Right atrium auricular region (tissue), 2 donors: ENCODE results near the gene BCL7A. TPM values are rescaled to one million over a fixed set of nuclear protein-coding genes. Genes with fewer than 3 reads are reported as not detected.

Source experiments
- DNase-seq: peaks from one replicate; pipeline ENCODE4 v3.0.0-alpha.2; 2019; ENCODE audit warnings: low spot score
- H3K27ac ChIP-seq, 2 donors: fragments of 200-600 bp; sonication (generic); 1 replicate in 1 of 2; 2 replicates in 1 of 2; pipeline ENCODE4 v1.5.1; 2016 to 2019
- H3K27me3 ChIP-seq, 2 donors: fragments of 200-600 bp; sonication (generic); one replicate each; pipeline versions ENCODE4 v1.5.1 to v1.6.0; 2017 to 2019
- H3K36me3 ChIP-seq: fragments of 200-600 bp; sonication (generic); one replicate; pipeline ENCODE4 v1.5.1; 2016
- H3K4me1 ChIP-seq, 2 donors: fragments of 200-600 bp; sonication (generic); one replicate each; pipeline versions ENCODE4 v1.5.1 to v1.6.0; 2017 to 2019
- H3K4me3 ChIP-seq, 2 donors: fragments of 200-600 bp; sonication (generic); 1 replicate in 1 of 2; 2 replicates in 1 of 2; pipeline ENCODE4 v1.5.1; 2017 to 2019; ENCODE audit warnings: mild to moderate bottlenecking in 1 of 2, moderate library complexity in 1 of 2
- H3K9me3 ChIP-seq, 2 donors: fragments of 200-600 bp; sonication (generic); one replicate each; pipeline ENCODE4 v1.5.1; 2019
- total RNA-seq, 2 donors: library from RNA; depleted of rRNA; stranded (reverse); fragments of >200 nt; gene quantifications; one replicate each; pipeline ENCODE4 v1.1.0, GENCODE V29; 2016
- TF ChIP-seq, protein P1 (sequence below), 2 donors: fragments of 200-600 bp; sonication (generic); IDR thresholded peaks; one replicate each; pipeline ENCODE4 v1.5.1; 2019; ENCODE audit warnings: antibody characterized with exemption in 2 of 2

Gene BCL7A
- total RNA-seq, 2 donors from 2014 or later = 11.5 to 21.2 TPM

DNA sequence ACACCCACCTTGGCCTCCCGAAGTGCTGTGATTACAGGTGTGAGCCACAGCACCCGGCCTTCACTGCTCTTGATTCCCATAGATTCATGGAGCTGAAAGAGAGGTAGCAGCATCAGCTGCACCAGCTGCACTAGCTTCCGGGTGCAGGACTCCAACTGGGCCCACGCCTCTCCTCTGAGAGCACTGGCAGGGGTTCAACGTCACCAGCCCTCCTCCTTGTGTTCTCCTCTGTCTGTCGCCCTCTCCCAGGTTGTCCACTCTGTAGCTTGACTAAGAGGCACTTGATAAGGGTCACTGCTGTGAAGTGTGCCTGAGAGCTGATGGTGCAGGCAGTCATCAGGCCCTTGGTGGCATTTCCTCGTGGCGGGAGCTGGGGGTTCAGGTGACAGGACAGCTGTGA lies 85.2 kb downstream of the BCL7A start:
- DNase-seq = no peak
- peak overlapping the region in 1 of 2 donors; percentile 0 for H3K27ac ChIP-seq
- peaks cover 0 to 62% of the 10 kb centered on the region in 2 donors for H3K4me1 ChIP-seq
- TF ChIP-seq, protein P1, sequence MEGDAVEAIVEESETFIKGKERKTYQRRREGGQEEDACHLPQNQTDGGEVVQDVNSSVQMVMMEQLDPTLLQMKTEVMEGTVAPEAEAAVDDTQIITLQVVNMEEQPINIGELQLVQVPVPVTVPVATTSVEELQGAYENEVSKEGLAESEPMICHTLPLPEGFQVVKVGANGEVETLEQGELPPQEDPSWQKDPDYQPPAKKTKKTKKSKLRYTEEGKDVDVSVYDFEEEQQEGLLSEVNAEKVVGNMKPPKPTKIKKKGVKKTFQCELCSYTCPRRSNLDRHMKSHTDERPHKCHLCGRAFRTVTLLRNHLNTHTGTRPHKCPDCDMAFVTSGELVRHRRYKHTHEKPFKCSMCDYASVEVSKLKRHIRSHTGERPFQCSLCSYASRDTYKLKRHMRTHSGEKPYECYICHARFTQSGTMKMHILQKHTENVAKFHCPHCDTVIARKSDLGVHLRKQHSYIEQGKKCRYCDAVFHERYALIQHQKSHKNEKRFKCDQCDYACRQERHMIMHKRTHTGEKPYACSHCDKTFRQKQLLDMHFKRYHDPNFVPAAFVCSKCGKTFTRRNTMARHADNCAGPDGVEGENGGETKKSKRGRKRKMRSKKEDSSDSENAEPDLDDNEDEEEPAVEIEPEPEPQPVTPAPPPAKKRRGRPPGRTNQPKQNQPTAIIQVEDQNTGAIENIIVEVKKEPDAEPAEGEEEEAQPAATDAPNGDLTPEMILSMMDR (IDR thresholded peaks at IDR 0.05) = no peak
- H3K4me3 ChIP-seq = no peak overlapping the region
- no peaks in the 10 kb centered on the region for H3K36me3 ChIP-seq
- H3K27me3 ChIP-seq = no peaks in the 10 kb centered on the region
- no peaks in the 10 kb centered on the region for H3K9me3 ChIP-seq

DNA sequence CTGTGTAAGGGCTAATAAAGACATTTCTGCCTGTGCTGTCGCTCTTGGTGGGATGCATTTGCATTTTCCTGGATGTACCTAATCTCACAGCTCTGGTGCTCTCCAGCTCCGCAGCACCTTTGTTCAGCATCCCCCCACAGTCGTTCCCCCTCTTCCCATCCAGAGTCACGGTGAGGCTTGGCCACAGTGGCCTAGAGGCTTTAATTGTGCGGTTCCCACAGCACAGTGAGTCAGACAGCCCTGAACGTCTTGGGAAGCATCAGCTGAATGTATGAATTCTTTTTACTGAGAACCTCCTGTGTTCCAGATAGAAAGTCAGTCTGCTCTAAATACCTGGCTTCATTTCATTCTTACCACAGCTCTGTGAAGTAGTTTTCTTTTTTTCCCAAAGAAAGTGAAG lies 85.6 kb downstream of the BCL7A start:
- H3K4me3 ChIP-seq = no peak overlapping the region
- no peaks in the 10 kb centered on the region for H3K9me3 ChIP-seq
- no peaks in the 10 kb centered on the region for H3K36me3 ChIP-seq
- H3K27ac ChIP-seq = peak overlapping the region in 1 of 2 donors; percentile 0
- H3K4me1 ChIP-seq = peaks cover 0 to 57% of the 10 kb centered on the region in 2 donors
- H3K27me3 ChIP-seq = no peaks in the 10 kb centered on the region
- TF ChIP-seq, protein P1 (IDR thresholded peaks at IDR 0.05) = no peak
- no peak for DNase-seq

DNA sequence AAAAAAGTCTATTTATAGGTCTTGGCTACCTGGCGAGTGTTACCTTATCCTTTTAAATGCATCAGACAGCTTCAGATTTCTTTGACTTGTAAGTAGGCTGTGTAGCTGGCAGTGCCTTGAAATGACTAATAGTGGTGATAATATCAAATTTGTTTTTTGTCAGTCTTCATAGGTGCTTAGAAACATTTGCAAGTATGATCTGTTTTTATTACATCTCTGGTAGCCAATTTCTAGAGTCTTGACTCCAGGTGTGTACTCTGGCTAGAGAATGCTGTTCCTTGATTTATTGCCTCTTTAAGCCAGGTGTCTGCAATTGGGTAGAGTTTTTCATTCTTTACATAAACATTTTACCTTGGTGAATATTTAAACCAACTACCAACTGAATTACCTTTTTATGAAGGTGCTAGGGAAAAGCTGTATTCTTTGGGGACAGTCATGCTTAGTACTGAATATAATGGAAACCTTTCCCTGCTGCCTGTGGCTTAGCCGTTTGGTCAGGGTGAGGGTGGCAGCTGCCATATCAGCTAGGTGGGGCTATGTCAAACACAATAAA lies 89.5 kb downstream of the BCL7A start:
- Histone ChIP-seq H3K27ac (no peak overlapping the region), H3K4me1 (peaks cover 0 to 49% of the 10 kb centered on the region in 2 donors), H3K4me3 (no peak overlapping the region), H3K27me3 (no peaks in the 10 kb centered on the region), H3K9me3 (no peaks in the 10 kb centered on the region), H3K36me3 (no peaks in the 10 kb centered on the region)
- DNase-seq = no peak
- TF ChIP-seq, protein P1 (IDR thresholded peaks at IDR 0.05) = no peak

Other genes starting within 250 kb of the BCL7A start
- gene RHOF, start 228.2 kb upstream of the BCL7A start, total RNA-seq = 10 to 100 TPM in 1 of 2 donors, 1 to 10 TPM in 1; 7.3 to 21.9 TPM
- gene SETD1B, start 217.9 kb upstream of the BCL7A start, total RNA-seq = 1 to 10 TPM; 6.0 to 9.3 TPM
- gene HPD, start 163.0 kb upstream of the BCL7A start, total RNA-seq = 1 to 10 TPM in 1 of 2 donors, under 1 TPM in 1; 0.39 to 1.3 TPM
- gene PSMD9, start 133.1 kb upstream of the BCL7A start, total RNA-seq = 10 to 100 TPM; 33.2 to 59.2 TPM
- 1 to 10 TPM; 1.0 to 2.2 TPM for gene CFAP251, start 103.3 kb upstream of the BCL7A start, total RNA-seq
- 10 to 100 TPM; 14.2 to 24.1 TPM for gene MLXIP, start 56.9 kb downstream of the BCL7A start, total RNA-seq
- not detected for gene IL31, start 152.3 kb downstream of the BCL7A start, total RNA-seq
- gene LRRC43, start 161.2 kb downstream of the BCL7A start, total RNA-seq = 1 to 10 TPM in 1 of 2 donors, under 1 TPM in 1; 0.71 to 1.8 TPM
- gene B3GNT4, start 181.8 kb downstream of the BCL7A start, total RNA-seq = not detected
- gene DIABLO, start 204.2 kb downstream of the BCL7A start, total RNA-seq = 10 to 100 TPM; 36.9 to 55.0 TPM
- 1 to 10 TPM; 7.6 to 8.4 TPM for gene VPS33A, start 244.6 kb downstream of the BCL7A start, total RNA-seq